GM18858 (cell line): ENCODE data around the gene NOS1AP.
"Not testable (repeated sequence)": the region's sequence is repeated elsewhere in the genome, so short reads cannot be mapped to it uniquely, and the experiment has no call there.

ENCODE experiments used
- ATAC-seq: cut with Tn5 transposase; IDR thresholded peaks from one replicate; pipeline ENCODE4 v1.9.1; 2021; ENCODE audit not compliant: unreplicated experiment

NOS1AP gene

GRCh38 chr1:162324396-162324795 is 254.9 kb downstream of the NOS1AP start:
- ATAC-seq, result no peak

- ATAC-seq, result no peak
Measured at GRCh38 chr1:162326559-162326958, 257.1 kb downstream of the NOS1AP start.

GRCh38 chr1:162327144-162327787 is 257.8 kb downstream of the NOS1AP start:
- no peak for ATAC-seq

- no peak for ATAC-seq
Measured at GRCh38 chr1:162327788-162328165, 258.3 kb downstream of the NOS1AP start.

GRCh38 chr1:162328512-162328911 is 259.0 kb downstream of the NOS1AP start:
- no peak for ATAC-seq

GRCh38 chr1:162329826-162330225 is 260.3 kb downstream of the NOS1AP start:
- no peak for ATAC-seq

- ATAC-seq, result no peak
Measured at GRCh38 chr1:162333991-162334390, 264.5 kb downstream of the NOS1AP start.

GRCh38 chr1:162335126-162335525 is 265.6 kb downstream of the NOS1AP start:
- no peak for ATAC-seq

GRCh38 chr1:162336621-162337285 is 267.3 kb downstream of the NOS1AP start:
- ATAC-seq, result no peak

- no peak for ATAC-seq
Measured at GRCh38 chr1:162342452-162342983, 273.0 kb downstream of the NOS1AP start.

GRCh38 chr1:162343470-162343869 is 274.0 kb downstream of the NOS1AP start:
- ATAC-seq, result no peak

GRCh38 chr1:162347281-162347680 is 277.8 kb downstream of the NOS1AP start:
- no peak for ATAC-seq

GRCh38 chr1:162349635-162350330 is 280.3 kb downstream of the NOS1AP start:
- no peak for ATAC-seq

- no peak for ATAC-seq
Measured at GRCh38 chr1:162351246-162351842, 281.9 kb downstream of the NOS1AP start.

- not testable (repeated sequence) for ATAC-seq
Measured at GRCh38 chr1:162351874-162352273, 282.4 kb downstream of the NOS1AP start.

GRCh38 chr1:162353078-162353477 is 283.6 kb downstream of the NOS1AP start:
- no peak for ATAC-seq

- ATAC-seq, result no peak
Measured at GRCh38 chr1:162353702-162354101, 284.2 kb downstream of the NOS1AP start.

- ATAC-seq, result no peak
Measured at GRCh38 chr1:162357681-162358266, 288.3 kb downstream of the NOS1AP start.

- no peak for ATAC-seq
Measured at GRCh38 chr1:162358928-162359327, 289.4 kb downstream of the NOS1AP start.

- ATAC-seq, result no peak
Measured at GRCh38 chr1:162359523-162360236, 290.2 kb downstream of the NOS1AP start.
